Activated CD8-positive, alpha-beta memory T cell treated with anti-CD3 and anti-CD28 coated beads, Interleukin-2, amount 50 U/mL, for 24 hours (primary cell): ENCODE data around the gene MTA3.

ENCODE experiments used
- DNase-seq: peaks from one replicate; pipeline ENCODE4 v3.0.0-alpha.2; 2020; ENCODE audit errors: extremely low read depth

The MTA3 gene

DNA sequence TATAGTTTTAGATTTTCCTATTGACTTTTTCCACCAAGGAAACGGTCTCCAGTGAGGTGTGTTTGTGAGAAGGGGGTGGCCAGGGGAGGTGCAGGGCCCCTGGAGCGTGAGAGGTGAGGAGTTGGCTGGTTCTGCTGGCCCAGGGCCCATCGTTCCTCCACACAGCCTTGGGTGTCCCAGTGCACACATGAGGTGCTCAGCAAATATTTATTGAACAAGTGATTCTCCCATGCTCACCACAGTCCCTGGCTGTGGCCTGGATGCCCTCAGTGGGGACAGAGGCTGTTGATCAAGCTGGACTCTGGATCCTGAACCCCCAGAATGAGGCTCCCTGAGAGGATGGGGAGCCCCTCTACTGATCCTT lies 219.0 kb downstream of the MTA3 start:
- DNase-seq = no peak

DNA sequence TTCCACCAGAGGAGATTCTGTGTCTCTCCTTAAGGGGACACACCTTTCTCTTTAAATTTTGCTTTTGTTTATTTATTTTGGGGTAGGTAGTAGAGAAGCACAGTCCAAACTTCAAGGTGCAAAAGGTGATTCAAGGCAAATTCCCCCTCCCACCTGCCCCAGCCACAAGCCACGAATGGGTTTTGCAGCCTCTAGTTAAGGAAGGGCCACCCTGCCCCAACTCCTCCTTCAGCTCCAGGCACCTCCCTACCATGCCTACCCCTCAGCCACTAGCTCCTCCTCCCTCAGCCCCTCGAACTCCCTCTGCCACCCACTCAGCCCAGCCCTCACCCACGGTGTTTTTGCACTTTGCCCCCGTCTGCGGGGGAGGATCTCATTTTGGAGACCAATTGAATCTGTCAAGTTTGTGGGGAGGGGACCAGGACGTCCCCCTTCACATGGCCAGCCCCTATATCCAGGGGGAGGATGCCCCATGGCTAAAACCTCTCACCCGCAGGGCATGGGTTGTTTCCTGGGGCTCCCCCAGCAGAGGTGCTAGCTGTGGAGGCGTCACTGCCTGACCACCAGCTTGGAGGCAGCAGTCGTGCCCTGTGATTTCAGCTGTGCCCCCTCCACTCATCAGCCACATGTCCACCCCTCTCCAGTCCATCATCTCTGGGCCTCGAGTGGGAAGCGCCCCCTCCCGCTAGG lies 219.5 kb downstream of the MTA3 start:
- no peak for DNase-seq

DNA sequence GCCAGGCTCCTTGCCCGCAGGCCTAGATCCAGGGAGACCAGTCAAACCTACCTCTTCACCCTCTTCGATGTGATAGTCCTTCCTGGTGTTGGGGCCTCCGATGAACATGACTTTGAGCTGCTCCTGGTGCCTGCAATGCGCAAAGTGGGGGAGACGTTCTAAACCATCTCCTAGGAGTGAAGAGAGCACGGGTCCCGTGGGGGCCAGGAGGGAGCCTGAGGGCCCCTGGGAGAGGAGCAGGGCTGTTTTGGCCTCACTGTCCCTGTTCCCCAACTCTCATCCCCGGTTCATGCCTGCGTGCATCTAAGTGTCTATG lies 220.0 kb downstream of the MTA3 start:
- DNase-seq = no peak

GRCh38 chr2:42788882-42789281 lies 220.4 kb downstream of the MTA3 start:
- no peak for DNase-seq

DNA sequence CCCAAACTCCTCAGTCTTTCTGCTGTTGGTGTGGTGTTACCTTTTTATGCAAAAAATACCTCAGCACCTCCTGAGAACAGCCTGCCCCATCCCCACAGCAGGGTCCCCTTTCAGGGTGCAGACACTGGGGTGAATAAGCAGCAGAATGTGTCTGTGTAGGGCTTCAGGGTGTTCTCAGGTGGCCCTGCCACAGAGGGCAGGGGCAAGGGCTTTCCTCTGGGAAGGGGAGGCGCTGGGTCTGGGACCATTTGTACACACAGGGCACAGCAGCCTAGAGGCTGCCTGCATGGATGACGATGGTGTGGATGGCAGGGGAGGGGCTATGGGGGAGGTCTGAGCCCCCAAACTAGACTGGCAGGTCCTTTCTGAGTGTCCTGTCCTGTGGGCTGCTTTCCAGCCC lies 221.3 kb downstream of the MTA3 start:
- no peak for DNase-seq

DNA sequence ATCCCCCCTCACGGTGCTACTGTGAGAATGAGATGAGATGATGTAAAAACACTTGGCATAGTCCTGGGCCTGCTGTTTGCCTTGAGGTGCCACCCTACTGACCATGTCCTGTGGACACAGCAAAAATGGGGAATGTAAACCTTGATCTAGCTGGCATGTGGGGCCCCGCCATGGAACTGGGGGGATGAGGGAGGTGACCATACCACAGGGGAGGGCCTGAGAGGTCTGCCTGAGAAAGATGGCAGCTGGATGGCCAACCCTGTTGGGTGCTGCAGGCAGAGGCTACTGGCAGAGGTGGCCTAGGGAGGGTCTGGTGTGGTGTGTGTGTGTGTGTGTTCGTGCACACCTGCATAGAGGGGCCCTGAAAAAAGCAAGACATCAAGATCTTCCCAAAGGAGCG lies 223.2 kb downstream of the MTA3 start:
- no peak for DNase-seq

DNA sequence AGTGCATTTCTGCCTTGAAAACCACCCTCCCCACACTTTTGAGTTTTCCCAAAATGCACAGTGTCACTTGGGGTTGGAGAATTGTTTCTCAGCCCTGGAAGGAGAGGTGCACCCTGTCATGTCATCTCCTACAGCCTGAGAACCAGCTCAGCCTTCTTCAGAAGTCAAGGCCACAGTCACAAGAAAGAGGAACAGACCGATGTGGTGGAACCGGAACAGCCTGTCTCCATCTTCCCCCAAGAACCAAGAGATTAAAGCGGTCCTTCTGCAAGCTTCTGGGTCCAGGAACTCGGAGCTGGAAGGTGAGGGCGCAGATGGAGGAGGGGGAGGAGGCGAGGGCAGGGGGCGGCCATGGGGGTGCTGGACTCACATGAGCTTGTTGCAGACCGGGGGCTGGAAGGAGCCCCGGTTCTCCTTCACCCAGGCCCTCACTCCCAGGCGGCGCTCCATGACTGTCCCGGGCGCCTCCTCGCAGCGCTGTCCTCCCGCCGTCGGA lies 223.7 kb downstream of the MTA3 start:
- DNase-seq = no peak

- DNase-seq = no peak
Measured at GRCh38 chr2:42792583-42793333, 224.3 kb downstream of the MTA3 start, which contains the start of gene HAAO. Gene HAAO (minus strand): TSS chr2:42792583. CDS start chr2:42792536, 47 bp downstream.

GRCh38 chr2:42793334-42794270 lies 225.2 kb downstream of the MTA3 start:
- no peak for DNase-seq

- no peak for DNase-seq
Measured at GRCh38 chr2:42794271-42795046, 226.0 kb downstream of the MTA3 start.

DNA sequence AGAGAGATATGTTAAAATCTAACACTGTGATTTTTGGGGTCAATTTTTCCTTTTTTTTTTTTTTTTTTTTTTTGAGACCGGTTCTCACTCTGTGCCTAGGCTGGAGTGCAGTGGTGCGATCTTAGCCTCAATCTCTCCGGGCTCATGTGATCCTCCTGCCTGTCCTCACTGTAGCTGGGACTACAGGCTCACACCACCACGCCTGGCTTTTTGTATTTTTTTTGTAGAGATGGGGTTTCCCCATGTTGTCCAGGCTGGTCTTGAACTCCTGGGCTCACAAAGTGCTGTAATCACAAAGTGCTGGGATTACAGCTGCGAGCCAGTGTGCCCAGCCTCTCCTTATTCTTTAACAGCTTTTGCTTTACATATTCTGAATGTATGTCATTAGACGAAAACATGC lies 226.8 kb downstream of the MTA3 start:
- DNase-seq = no peak

DNA sequence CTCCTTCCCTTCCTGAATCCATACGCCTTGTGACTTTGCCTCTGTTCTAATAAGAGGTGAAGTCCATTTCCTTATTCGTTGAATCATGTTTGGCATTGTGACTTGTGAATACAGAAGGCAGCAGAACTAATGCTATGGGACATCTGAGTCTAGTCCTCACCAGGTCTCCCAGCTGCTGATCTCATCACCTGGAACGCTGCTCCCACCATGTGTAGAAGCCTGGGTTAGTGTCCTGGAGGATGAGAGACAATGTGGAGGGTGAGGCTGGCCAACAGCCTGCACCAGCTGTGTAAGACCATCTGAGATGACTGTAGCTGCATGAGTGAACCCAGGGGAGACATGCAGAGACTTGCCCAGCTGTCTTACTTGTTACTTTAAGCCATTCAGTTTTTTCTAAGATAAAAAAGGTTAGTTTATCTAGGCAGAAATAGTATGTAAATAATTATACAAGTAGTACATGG lies 227.4 kb downstream of the MTA3 start:
- no peak for DNase-seq

DNA sequence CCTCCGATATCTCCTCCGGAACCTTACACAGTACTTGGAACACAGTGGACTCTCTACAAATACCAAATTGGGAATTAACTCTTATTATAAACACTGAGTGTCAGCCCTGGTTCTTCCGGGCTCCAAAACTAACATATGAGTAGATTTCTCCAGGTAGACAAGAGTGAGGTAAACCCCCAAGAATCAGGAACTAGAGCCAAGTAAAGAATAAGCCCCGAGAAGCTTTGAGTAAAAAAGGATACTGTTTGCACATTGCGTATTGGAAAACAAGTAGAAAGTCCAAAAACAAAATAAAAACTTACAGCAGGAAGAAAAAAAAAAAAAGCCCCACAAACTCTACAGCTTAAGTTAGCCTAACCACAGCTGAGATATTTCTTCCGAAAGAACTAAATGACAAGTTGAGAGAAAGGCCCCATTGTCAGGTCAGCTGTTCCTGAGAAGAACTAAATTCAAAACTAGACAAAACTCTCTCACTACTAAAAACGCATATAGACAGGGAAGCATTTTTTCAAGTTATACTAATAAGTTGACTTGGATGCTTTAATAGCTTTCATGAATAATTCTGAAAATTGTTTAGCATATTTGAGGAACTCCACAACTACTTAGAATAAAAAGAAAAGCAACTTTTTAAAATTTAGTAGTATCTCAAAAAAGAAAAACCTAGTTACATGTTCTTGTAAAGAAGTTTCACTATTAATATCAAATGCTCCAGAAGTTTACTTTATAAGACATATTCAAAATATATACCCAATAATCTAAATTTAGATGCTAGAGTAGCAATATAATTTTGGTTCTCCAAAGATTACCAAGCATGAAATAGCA lies 228.2 kb downstream of the MTA3 start:
- DNase-seq = no peak

DNA sequence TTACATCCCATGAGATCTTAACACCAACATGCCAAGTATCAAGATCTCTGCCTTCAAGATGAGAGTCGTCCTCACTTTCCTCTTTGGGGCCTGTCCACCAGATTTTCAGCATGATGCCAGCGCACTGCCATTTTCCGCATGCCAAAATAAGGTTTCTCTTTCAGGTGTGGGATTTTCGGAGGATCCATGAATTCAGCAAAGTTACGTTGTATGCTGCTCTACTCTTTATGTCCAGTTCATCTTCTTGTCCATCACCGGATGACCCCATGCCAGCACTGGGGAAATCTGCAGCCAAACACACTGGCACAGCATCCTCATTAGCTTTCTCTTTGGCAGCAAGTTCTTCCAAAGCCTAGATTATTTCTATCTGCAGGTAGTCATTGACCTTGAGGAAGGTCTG lies 228.8 kb downstream of the MTA3 start:
- no peak for DNase-seq

GRCh38 chr2:42799881-42800280 lies 231.4 kb downstream of the MTA3 start:
- DNase-seq = no peak

GRCh38 chr2:42800461-42800962 lies 232.1 kb downstream of the MTA3 start:
- DNase-seq = no peak

DNA sequence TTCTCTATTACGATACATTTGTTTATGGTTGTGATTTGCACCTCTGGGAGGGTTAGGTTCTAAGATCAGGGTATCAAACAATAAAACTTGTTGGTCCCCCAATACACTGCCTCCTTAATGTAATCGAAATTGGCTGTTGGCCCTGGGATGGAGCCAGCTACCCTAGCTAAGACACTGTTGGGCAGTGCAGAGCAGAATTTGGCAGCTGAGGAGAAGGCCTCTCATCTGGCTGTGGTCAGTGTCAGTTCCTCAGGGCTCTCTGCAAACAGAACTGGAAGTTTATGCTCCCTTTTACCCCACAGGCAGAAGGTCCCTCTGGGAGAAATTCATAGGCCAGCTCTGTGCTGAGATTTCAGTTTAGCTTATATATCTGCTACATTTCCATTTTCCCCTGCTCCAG lies 232.5 kb downstream of the MTA3 start:
- DNase-seq = no peak

DNA sequence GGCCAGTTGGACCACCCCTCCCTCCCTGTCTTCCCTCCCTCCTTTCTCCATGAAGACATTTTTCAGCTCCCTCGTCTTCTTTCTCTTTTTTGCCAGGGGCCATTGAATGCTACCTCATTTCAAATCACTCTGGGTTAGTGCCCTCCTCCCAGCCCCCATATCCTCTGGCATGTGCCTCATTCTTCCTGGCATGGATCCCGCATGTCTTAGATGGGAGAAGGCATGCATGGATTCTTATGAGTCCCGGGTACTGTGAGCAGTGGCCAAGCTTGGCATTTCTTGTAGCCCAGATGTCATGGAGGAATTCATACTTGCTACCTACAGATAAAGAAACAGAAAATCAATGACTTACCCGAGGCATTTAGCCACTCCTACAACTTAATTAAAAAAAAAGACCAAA lies 232.9 kb downstream of the MTA3 start:
- no peak for DNase-seq

DNA sequence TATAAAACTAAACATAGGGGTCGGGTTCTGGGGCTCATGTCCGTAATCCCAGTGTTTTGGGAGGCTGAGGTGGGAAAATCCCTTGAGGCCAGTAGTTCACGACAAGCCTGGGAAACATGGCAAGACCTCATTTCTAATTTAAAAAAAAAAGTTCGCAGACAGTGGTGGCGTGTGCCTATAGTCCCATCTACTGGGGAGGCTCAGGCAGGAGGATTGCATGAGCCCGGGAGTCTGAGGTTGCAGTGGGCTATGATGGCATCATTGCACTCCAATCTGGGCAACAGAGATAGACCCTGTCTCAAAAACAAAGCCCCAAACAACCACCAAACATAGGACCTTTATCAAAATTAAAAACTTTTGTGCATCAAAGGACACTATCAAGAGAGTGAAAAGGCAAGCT lies 233.7 kb downstream of the MTA3 start:
- no peak for DNase-seq

GRCh38 chr2:42804338-42804737 lies 235.9 kb downstream of the MTA3 start:
- no peak for DNase-seq
